ENCODE results near the gene ANKFN1. TPM values are rescaled to one million over a fixed set of nuclear protein-coding genes. Genes with fewer than 3 reads are reported as not detected.

Gene ANKFN1
- total RNA-seq, 1 donor from 2014 or later: not detected

GRCh38 chr17:56416682-56417351, 263.5 kb downstream of the ANKFN1 start:
- Mint-ChIP-seq H3K27me3 (ENCODE audit: low read depth, unreplicated experiment) (no peaks in the 10 kb centered on the region), H3K36me3 (ENCODE audit: low read depth, unreplicated experiment) (no peaks in the 10 kb centered on the region), H3K4me1 (ENCODE audit: low read depth, unreplicated experiment) (no peaks in the 10 kb centered on the region), H3K4me3 (ENCODE audit: unreplicated experiment) (no peak overlapping the region), H3K27ac (ENCODE audit: unreplicated experiment) (no peak overlapping the region), H3K9me3 (ENCODE audit: unreplicated experiment) (no peaks in the 10 kb centered on the region)
- no peak overlapping the region for H3K4me3 ChIP-seq (ENCODE audit: insufficient read depth, low read depth, low read length)
- H2AFZ ChIP-seq (ENCODE audit: low read depth, low read length): no peak overlapping the region
- FAIRE-seq (no peak), DNase-seq (ENCODE audit: low read depth) (no peak)
- H3K27ac ChIP-seq (ENCODE audit: low read depth, low read length): no peak overlapping the region
- H3K9me3 ChIP-seq (ENCODE audit: insufficient read depth, low read depth, low read length): no peaks in the 10 kb centered on the region
- TF ChIP-seq CTCF (IDR thresholded peaks at IDR 0.05; ENCODE audit: insufficient read depth, low read depth, low read length) (no peak), EZH2 (IDR thresholded peaks at IDR 0.05; ENCODE audit: insufficient read depth, low read length) (no peak)
- H4K20me1 ChIP-seq (ENCODE audit: insufficient read depth, low read length): no peaks in the 10 kb centered on the region
- no peaks in the 10 kb centered on the region for H3K79me2 ChIP-seq (ENCODE audit: insufficient read depth, low read length)
- H3K9ac ChIP-seq (ENCODE audit: low read length): no peak overlapping the region
- H3K27me3 ChIP-seq (ENCODE audit: insufficient read depth, low read length): no peaks in the 10 kb centered on the region
- H3K4me1 ChIP-seq (ENCODE audit: insufficient read depth, low read length): no peaks in the 10 kb centered on the region
- no peaks in the 10 kb centered on the region for H3K36me3 ChIP-seq (ENCODE audit: insufficient read depth, low read length)
- no peak overlapping the region for H3K4me2 ChIP-seq (ENCODE audit: low read length)

- Histone ChIP-seq H3K27me3 (ENCODE audit: insufficient read depth, low read length) (no peaks in the 10 kb centered on the region), H3K9me3 (ENCODE audit: insufficient read depth, low read depth, low read length) (no peaks in the 10 kb centered on the region), H3K79me2 (ENCODE audit: insufficient read depth, low read length) (no peaks in the 10 kb centered on the region), H4K20me1 (ENCODE audit: insufficient read depth, low read length) (no peaks in the 10 kb centered on the region), H3K4me2 (ENCODE audit: low read length) (no peak overlapping the region), H3K4me1 (ENCODE audit: insufficient read depth, low read length) (no peaks in the 10 kb centered on the region), H3K9ac (ENCODE audit: low read length) (no peak overlapping the region), H3K4me3 (ENCODE audit: insufficient read depth, low read depth, low read length) (no peak overlapping the region), H2AFZ (ENCODE audit: low read depth, low read length) (no peak overlapping the region), H3K36me3 (ENCODE audit: insufficient read depth, low read length) (no peaks in the 10 kb centered on the region), H3K27ac (ENCODE audit: low read depth, low read length) (no peak overlapping the region)
- H3K27ac Mint-ChIP-seq (ENCODE audit: unreplicated experiment): no peak overlapping the region
- H3K27me3 Mint-ChIP-seq (ENCODE audit: low read depth, unreplicated experiment): peaks cover 4% of the 10 kb centered on the region
- H3K4me3 Mint-ChIP-seq (ENCODE audit: unreplicated experiment): no peak overlapping the region
- FAIRE-seq: no peak
- DNase-seq (ENCODE audit: low read depth): no peak
- H3K36me3 Mint-ChIP-seq (ENCODE audit: low read depth, unreplicated experiment): no peaks in the 10 kb centered on the region
- no peak for TF ChIP-seq EZH2 (IDR thresholded peaks at IDR 0.05; ENCODE audit: insufficient read depth, low read length)
- no peak for TF ChIP-seq CTCF (IDR thresholded peaks at IDR 0.05; ENCODE audit: insufficient read depth, low read depth, low read length)
- H3K9me3 Mint-ChIP-seq (ENCODE audit: unreplicated experiment): no peaks in the 10 kb centered on the region
- H3K4me1 Mint-ChIP-seq (ENCODE audit: low read depth, unreplicated experiment): peaks cover 3% of the 10 kb centered on the region
Measured at GRCh38 chr17:56424005-56424404, 270.7 kb downstream of the ANKFN1 start.

GRCh38 chr17:56424543-56425044, 271.3 kb downstream of the ANKFN1 start:
- no peak overlapping the region for H2AFZ ChIP-seq (ENCODE audit: low read depth, low read length)
- Mint-ChIP-seq H3K36me3 (ENCODE audit: low read depth, unreplicated experiment) (no peaks in the 10 kb centered on the region), H3K4me1 (ENCODE audit: low read depth, unreplicated experiment) (peaks cover 3% of the 10 kb centered on the region), H3K4me3 (ENCODE audit: unreplicated experiment) (no peak overlapping the region), H3K27ac (ENCODE audit: unreplicated experiment) (no peak overlapping the region), H3K9me3 (ENCODE audit: unreplicated experiment) (no peaks in the 10 kb centered on the region), H3K27me3 (ENCODE audit: low read depth, unreplicated experiment) (peaks cover 4% of the 10 kb centered on the region)
- no peak overlapping the region for H3K9ac ChIP-seq (ENCODE audit: low read length)
- H3K27me3 ChIP-seq (ENCODE audit: insufficient read depth, low read length): no peaks in the 10 kb centered on the region
- TF ChIP-seq CTCF (IDR thresholded peaks at IDR 0.05; ENCODE audit: insufficient read depth, low read depth, low read length): no peak
- no peak for TF ChIP-seq EZH2 (IDR thresholded peaks at IDR 0.05; ENCODE audit: insufficient read depth, low read length)
- H3K4me1 ChIP-seq (ENCODE audit: insufficient read depth, low read length): no peaks in the 10 kb centered on the region
- H4K20me1 ChIP-seq (ENCODE audit: insufficient read depth, low read length): no peaks in the 10 kb centered on the region
- no peak for FAIRE-seq
- no peaks in the 10 kb centered on the region for H3K9me3 ChIP-seq (ENCODE audit: insufficient read depth, low read depth, low read length)
- H3K36me3 ChIP-seq (ENCODE audit: insufficient read depth, low read length): no peaks in the 10 kb centered on the region
- H3K79me2 ChIP-seq (ENCODE audit: insufficient read depth, low read length): no peaks in the 10 kb centered on the region
- DNase-seq (ENCODE audit: low read depth): no peak
- H3K4me2 ChIP-seq (ENCODE audit: low read length): no peak overlapping the region
- no peak overlapping the region for H3K27ac ChIP-seq (ENCODE audit: low read depth, low read length)
- no peak overlapping the region for H3K4me3 ChIP-seq (ENCODE audit: insufficient read depth, low read depth, low read length)
